ENCODE results near the gene KCNF1. TPM values are rescaled to one million over a fixed set of nuclear protein-coding genes. Genes with fewer than 3 reads are reported as not detected.

The KCNF1 gene
- polyA plus RNA-seq, 3 donors: not detected

DNA sequence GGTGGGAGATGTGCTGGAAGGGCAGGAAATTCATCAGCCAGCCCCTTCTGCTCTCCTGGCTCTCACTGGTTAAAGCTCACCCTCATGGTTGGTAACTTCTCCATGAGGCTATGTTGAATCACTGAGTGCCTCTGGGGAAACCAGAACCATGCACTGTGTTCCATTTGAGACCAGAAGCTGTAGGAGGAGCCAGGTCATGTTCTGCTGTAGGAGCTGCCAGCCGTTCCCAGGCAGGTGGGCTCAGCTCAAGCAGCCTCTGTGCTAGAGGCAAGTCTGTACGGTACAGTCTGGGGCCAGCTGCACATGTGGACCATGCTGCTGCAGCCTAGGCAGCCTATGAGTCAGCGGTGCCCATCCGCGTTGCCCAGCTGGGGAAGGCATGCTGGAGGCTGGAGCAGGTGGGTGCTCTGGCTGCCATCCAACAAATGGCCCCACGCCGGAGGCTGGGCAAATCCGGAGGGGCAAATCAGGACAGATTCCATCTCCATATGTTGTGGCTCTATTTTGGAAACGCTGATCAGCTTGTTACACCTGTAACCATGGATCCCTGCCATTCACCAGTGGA lies 22.0 kb upstream of the KCNF1 start:
- Histone ChIP-seq H3K27me3 (ENCODE audit: control insufficient read depth in 2 of 2, insufficient read depth in 2 of 2, low read length in 2 of 2) (peaks cover 0 to under 1% of the 10 kb centered on the region in 2 donors), H2AFZ (ENCODE audit: insufficient read depth, low read depth, low read length, poor library complexity, severe bottlenecking) (no peak overlapping the region), H3K79me2 (ENCODE audit: insufficient read depth, low read length) (no peaks in the 10 kb centered on the region), H3K4me2 (replicated peaks; ENCODE audit: extremely low read depth, low read length, poor library complexity, severe bottlenecking) (no peak overlapping the region), H3K4me1 (ENCODE audit: control insufficient read depth in 1 of 2, insufficient read depth in 2 of 2, low read length in 2 of 2) (no peaks in the 10 kb centered on the region), H3K36me3 (replicated peaks in 1 of 2; ENCODE audit: control insufficient read depth in 1 of 2, insufficient read depth in 2 of 2, low read length in 2 of 2) (no peaks in the 10 kb centered on the region), H3K9ac (ENCODE audit: insufficient read depth, low read length, poor library complexity, severe bottlenecking) (no peak overlapping the region), H3K4me3 (replicated peaks in 1 of 3; ENCODE audit: low read depth in 2 of 3, low read length in 3 of 3) (no peak overlapping the region), H3K9me3 (replicated peaks in 1 of 2; ENCODE audit: control insufficient read depth in 1 of 2, insufficient read depth in 1 of 2, low read length in 2 of 2) (no peaks in the 10 kb centered on the region), H3K27ac (ENCODE audit: low read depth in 1 of 2, low read length in 2 of 2) (no peak overlapping the region), H4K20me1 (ENCODE audit: insufficient read depth, low read length) (no peaks in the 10 kb centered on the region)
- H3K27me3 Mint-ChIP-seq (ENCODE audit: low read depth in 3 of 3): peaks cover 14 to 21% (median 17%) of the 10 kb centered on the region in 3 donors
- no peaks in the 10 kb centered on the region for H3K4me1 Mint-ChIP-seq
- no peak overlapping the region for H3K27ac Mint-ChIP-seq
- WGBS (ENCODE audit: insufficient coverage): 94% methylated on average over 9 of the region's 9 CpGs
- H3K36me3 Mint-ChIP-seq: no peaks in the 10 kb centered on the region
- H3K4me3 Mint-ChIP-seq: no peak overlapping the region
- H3K9me3 Mint-ChIP-seq: peaks cover 0 to 5% (median 0%) of the 10 kb centered on the region in 7 donors
- TF ChIP-seq, protein P1, sequence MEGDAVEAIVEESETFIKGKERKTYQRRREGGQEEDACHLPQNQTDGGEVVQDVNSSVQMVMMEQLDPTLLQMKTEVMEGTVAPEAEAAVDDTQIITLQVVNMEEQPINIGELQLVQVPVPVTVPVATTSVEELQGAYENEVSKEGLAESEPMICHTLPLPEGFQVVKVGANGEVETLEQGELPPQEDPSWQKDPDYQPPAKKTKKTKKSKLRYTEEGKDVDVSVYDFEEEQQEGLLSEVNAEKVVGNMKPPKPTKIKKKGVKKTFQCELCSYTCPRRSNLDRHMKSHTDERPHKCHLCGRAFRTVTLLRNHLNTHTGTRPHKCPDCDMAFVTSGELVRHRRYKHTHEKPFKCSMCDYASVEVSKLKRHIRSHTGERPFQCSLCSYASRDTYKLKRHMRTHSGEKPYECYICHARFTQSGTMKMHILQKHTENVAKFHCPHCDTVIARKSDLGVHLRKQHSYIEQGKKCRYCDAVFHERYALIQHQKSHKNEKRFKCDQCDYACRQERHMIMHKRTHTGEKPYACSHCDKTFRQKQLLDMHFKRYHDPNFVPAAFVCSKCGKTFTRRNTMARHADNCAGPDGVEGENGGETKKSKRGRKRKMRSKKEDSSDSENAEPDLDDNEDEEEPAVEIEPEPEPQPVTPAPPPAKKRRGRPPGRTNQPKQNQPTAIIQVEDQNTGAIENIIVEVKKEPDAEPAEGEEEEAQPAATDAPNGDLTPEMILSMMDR (IDR thresholded peaks at IDR 0.05): no peak
- DNase-seq: no peak
- intact Hi-C loops (cut with micrococcal nuclease): no loop called here

DNA sequence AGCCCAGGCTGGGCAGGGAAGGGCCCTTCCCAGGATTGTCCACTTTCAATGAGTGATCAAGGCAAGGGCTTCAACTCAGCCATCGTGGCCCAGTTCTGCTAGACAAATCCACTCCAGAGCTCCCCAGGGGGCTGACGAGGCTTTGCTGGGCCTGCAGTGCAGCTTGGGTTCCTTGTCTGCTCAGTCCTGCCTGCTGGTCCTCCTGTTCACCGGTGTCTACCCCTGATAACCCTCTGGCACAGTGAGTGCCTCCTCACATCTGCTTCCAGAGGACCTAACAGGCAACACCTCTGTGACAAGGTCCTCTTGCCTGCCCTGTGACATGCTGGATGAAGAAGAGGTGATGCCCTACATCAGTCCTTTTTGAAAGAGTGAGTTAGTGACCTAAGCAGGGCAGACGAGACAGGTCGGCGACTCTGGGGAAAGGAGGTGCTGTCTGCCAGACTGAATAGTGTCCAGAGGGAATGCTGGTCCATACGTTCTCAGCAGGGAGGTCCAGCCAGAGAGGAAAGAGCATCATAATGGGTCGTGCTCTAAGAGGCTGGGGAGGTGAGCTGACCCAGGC lies 20.9 kb upstream of the KCNF1 start:
- no peaks in the 10 kb centered on the region for H3K36me3 ChIP-seq (replicated peaks in 1 of 2; ENCODE audit: control insufficient read depth in 1 of 2, insufficient read depth in 2 of 2, low read length in 2 of 2)
- H3K27ac ChIP-seq (ENCODE audit: low read depth in 1 of 2, low read length in 2 of 2): no peak overlapping the region
- intact Hi-C loops (cut with micrococcal nuclease): no loop called here
- H3K27ac Mint-ChIP-seq: no peak overlapping the region
- H3K36me3 Mint-ChIP-seq: no peaks in the 10 kb centered on the region
- no peaks in the 10 kb centered on the region for H4K20me1 ChIP-seq (ENCODE audit: insufficient read depth, low read length)
- no peak overlapping the region for H3K9ac ChIP-seq (ENCODE audit: insufficient read depth, low read length, poor library complexity, severe bottlenecking)
- TF ChIP-seq, protein P1 (IDR thresholded peaks at IDR 0.05): no peak
- H3K9me3 ChIP-seq (replicated peaks in 1 of 2; ENCODE audit: control insufficient read depth in 1 of 2, insufficient read depth in 1 of 2, low read length in 2 of 2): no peaks in the 10 kb centered on the region
- 88% methylated on average over 7 of the region's 8 CpGs for WGBS (ENCODE audit: insufficient coverage)
- H3K4me1 ChIP-seq (ENCODE audit: control insufficient read depth in 1 of 2, insufficient read depth in 2 of 2, low read length in 2 of 2): no peaks in the 10 kb centered on the region
- peaks cover 10 to 25% (median 19%) of the 10 kb centered on the region in 3 donors for H3K27me3 Mint-ChIP-seq (ENCODE audit: low read depth in 3 of 3)
- no peaks in the 10 kb centered on the region for H3K79me2 ChIP-seq (ENCODE audit: insufficient read depth, low read length)
- peak overlapping the region in 1 of 2 donors; percentile 13 for H3K4me3 Mint-ChIP-seq
- no peak overlapping the region for H3K4me3 ChIP-seq (replicated peaks in 1 of 3; ENCODE audit: low read depth in 2 of 3, low read length in 3 of 3)
- peaks cover 0 to 5% (median 0%) of the 10 kb centered on the region in 7 donors for H3K9me3 Mint-ChIP-seq
- peaks cover 0 to 3% of the 10 kb centered on the region in 2 donors for H3K27me3 ChIP-seq (ENCODE audit: control insufficient read depth in 2 of 2, insufficient read depth in 2 of 2, low read length in 2 of 2)
- no peak overlapping the region for H2AFZ ChIP-seq (ENCODE audit: insufficient read depth, low read depth, low read length, poor library complexity, severe bottlenecking)
- no peak for DNase-seq
- no peaks in the 10 kb centered on the region for H3K4me1 Mint-ChIP-seq
- no peak overlapping the region for H3K4me2 ChIP-seq (replicated peaks; ENCODE audit: extremely low read depth, low read length, poor library complexity, severe bottlenecking)

Data from CD14-positive monocyte (primary cell).